Lower leg skin (tissue), 3 donors: ENCODE results near the gene KCNH5.

ENCODE experiments used
- CTCF ChIP-seq, 3 donors: fragments of 450-650 bp; IDR thresholded peaks; one replicate each; pipeline ENCODE4 v1.5.1; 2016; ENCODE audit warnings: antibody characterized with exemption in 3 of 3, mild to moderate bottlenecking in 3 of 3, moderate library complexity in 2 of 3
- POLR2A ChIP-seq, 2 donors: fragments of 450-650 bp; IDR thresholded peaks; one replicate each; pipeline ENCODE4 v1.6.1; 2016 to 2017; ENCODE audit warnings: antibody characterized with exemption in 2 of 2, mild to moderate bottlenecking in 1 of 2, moderate library complexity in 1 of 2

- TF ChIP-seq CTCF (IDR thresholded peaks at IDR 0.05) (no peak), POLR2A (IDR thresholded peaks at IDR 0.05) (no peak)
Observed at GRCh38 chr14:62736048-62737043, 308.9 kb downstream of the KCNH5 start.
